ENCODE data around the gene NDST1.

GRCh38 chr5:150539206-150539605 lies 31.3 kb downstream of the NDST1 start:
- TF ChIP-seq CTCF (IDR thresholded peaks at IDR 0.05; ENCODE audit: low read depth, low read length, poor library complexity, severe bottlenecking) = no peak
- no peak for TF ChIP-seq EZH2phosphoT487 (IDR thresholded peaks at IDR 0.05; ENCODE audit: borderline replicate concordance, low read length)
